CD4-positive, alpha-beta T cell treated with Interferon alpha-2 for 1 hour (primary cell): ENCODE data around the gene UBE4A.
A peak's percentile ranks its signal among the peaks of the same experiment; 100 is the strongest.

Experiments
- DNase-seq, 2 donors: peaks; one replicate each; pipeline ENCODE4 v3.0.0-alpha.2; 2020 to 2022

Gene UBE4A

DNA sequence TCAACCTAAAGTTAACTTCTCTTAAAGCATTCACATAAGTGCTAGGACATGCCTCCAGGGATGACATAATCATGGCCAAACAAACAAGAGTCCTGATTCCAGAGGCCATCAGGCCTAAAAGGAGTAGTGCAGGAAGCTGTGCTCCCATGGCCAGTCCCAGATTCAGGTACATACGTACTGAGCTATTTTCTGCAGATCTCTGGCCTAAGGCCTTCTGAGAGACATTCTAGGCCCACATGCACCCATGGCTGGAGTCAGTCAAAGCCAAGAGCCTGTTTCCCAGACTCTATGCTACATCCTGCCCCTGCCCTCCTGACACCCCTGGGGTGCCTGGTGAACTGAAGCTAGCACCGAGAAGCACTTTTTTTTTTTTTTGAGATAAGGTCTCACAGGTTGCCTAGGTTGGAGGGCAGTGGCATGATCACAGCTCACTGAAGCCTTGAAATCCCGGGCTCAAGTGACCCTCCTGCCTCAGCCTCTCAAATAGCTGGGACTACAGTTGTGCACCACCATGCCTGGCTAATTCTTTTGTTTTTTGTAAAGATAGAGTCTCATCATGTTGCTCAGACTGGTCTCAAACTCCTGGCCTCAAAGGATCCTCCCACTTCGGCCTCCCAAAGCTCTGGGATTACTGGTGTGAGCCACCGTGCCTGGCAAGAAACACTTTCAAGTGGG lies 17.4 kb upstream of the UBE4A start:
- DNase-seq = peak in 1 of 2 donors; percentile 42

DNA sequence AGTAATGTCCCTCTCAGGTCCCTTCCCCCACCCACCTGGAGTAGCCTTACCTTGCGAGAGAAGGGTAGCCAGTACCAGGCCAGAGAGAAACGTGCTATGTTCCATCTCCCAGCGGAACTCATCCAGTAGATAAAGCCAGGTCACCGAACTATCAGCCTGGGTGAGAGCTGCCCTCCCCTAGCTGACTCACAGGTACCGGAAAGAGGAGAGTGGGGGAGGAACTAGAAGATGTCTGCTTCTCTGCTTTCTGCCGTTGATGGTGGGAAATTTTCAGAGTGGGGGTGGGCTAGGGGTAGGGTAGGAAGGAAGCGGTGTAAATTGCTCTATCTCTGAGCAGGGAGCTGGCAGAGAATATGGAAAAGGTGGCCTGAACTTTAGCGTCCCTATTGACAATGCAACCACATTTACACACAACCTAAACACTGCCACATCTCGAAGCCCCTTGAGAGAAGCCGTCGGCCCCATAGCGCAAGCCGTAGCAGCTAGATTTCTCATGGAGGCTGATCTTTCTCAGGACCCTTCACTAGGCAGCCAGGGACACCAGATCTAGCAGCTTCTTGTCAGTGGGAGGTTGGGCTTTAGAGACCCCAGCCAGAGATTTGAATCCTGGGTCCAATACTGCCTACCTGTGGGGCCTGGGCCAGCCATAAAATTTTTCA lies 16.8 kb upstream of the UBE4A start, which contains the start of gene CD3D:
TSS of gene CD3D (minus strand) at position 203 of the 659 bp plus-strand sequence. CDS start at position 105, 98 bp downstream.
- peak; percentile 46 to 79 for DNase-seq

DNA sequence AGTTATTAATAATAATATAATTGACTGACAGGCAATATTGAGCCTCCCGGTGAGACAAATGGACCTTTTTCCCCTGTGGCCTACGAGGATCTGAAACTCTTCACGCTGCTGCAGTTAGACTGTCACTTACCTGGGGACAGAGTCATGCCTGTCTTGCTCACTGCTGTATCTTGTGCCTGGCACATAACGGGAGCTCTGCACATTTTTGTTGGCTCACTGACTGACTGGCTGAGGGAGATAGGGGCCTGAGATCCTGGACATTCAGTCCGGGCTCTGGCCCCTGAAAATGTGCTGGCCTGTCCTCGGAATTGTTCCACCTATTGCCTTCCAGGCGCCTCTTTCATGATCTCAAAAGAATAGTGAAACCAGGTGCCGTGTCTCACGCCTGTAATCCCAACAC lies 16.2 kb upstream of the UBE4A start:
- DNase-seq = peak in 1 of 2 donors; percentile 30

DNA sequence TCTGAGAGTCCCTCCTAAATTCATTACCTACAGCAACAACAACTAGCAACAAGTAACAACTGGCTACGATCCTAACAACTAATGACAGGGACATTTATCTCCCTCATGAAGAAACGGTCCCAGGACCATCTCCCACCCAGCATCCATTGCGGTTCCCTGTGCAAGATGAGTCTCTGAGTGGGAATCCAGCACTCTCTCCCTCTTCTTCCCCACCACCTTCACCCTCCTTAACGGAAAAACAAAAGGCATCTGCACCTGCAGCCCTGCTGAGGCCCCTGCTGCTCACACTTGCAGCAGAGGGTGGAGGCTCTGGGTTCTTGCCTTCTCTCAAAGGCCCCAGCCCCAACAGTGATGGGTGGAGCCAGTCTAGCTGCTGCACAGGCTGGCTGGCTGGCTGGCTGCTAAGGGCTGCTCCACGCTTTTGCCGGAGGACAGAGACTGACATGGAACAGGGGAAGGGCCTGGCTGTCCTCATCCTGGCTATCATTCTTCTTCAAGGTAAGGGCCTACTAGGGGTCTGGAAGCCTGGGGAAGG lies 15.4 kb upstream of the UBE4A start, which contains the start of gene CD3G:
TSS of gene CD3G (plus strand) at position 364 of the 535 bp plus-strand sequence. CDS start at position 444, 80 bp downstream.
- peak; percentile 56 to 76 for DNase-seq

DNA sequence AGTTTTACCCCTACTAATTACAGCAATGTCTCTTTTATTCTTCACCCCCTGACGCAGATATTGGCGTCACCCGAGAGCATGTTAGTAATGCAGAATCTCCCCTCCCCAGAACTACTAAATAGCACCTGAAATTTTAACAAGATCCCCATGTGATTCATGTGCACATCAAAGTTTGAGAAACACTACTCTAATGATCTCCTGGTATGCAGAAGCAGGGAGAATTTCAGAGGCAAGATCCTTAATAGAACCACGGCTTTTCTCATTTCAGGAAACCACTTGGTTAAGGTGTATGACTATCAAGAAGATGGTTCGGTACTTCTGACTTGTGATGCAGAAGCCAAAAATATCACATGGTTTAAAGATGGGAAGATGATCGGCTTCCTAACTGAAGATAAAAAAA lies 9.9 kb upstream of the UBE4A start:
- DNase-seq = no peak

DNA sequence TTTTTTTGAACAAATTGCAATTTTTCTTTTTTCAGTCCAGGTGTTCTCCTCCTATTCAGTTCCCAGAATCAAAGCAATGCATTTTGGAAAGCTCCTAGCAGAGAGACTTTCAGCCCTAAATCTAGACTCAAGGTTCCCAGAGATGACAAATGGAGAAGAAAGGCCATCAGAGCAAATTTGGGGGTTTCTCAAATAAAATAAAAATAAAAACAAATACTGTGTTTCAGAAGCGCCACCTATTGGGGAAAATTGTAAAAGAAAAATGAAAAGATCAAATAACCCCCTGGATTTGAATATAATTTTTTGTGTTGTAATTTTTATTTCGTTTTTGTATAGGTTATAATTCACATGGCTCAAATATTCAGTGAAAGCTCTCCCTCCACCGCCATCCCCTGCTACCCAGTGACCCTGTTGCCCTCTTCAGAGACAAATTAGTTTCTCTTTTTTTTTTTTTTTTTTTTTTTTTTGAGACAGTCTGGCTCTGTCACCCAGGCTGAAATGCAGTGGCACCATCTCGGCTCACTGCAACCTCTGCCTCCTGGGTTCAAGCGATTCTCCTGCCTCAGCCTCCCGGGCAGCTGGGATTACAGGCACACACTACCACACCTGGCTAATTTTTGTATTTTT lies 6.2 kb upstream of the UBE4A start:
- DNase-seq = peak in 1 of 2 donors; percentile 78

DNA sequence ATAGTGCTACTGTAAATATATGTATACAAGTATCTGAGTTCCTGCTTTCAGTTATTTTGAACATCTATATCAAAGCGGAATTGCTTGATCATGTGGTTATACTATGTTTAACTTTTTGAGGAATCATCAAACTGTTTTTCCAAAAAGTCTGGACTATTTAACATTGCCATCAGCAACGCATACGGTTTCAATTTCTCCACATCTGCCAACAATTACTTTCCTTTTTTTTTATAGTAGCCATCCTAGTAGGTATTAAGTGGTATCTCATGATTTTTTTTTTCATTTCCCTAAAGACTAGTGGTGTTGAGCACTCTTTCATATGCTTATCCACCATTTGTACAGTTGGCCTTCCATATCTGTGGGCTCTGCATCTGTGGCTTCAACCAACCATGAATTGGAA lies 1.3 kb upstream of the UBE4A start:
- no peak for DNase-seq

DNA sequence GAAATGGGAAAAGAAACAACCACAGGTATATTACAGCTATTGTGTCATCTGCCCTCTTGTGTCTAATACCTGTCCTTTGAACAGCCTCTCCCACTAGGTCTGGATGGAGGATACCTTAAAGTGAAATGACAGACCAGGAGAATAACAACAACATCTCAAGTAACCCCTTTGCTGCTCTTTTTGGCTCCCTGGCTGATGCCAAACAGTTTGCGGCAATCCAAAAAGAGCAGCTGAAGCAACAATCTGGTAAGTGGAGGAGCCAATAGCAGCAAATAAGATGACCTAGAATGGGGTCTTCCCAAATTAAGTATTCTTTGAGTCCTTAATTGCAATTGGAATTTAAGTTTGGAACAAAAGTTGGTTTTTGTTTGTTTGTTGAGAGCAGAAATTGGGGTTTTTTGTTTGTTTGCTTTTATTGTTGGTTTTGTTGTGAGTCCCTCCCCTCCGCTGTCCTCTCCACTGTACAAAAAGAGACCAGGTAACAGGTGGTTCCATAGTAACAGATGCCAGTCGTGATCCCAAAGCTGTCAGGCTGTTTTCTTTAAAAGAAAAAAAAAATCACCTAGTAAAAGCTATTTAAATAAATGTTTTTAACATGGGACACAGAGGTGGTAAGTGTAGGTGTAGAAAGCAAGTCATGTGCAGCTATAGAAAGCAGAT lies 5.7 kb downstream of the UBE4A start:
- DNase-seq = no peak

DNA sequence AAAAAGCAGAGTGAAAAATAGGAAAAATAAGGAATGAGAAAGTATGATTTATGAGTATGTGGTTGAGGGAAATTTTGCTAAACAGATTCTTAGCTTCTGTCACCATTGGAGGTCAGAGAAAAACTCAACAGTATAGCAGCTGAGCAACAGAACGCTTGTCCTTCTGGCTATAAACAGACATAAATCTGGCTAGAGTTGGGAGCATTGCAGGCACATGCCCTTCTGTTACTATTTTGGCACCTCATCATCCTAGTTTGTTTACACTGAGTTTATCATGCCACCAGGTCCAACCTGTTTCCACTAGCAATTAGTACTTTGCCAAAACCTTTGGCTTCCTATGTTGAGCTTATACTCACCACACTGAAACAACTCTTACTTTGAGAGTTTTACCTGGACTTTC lies 6.9 kb downstream of the UBE4A start:
- DNase-seq = no peak

DNA sequence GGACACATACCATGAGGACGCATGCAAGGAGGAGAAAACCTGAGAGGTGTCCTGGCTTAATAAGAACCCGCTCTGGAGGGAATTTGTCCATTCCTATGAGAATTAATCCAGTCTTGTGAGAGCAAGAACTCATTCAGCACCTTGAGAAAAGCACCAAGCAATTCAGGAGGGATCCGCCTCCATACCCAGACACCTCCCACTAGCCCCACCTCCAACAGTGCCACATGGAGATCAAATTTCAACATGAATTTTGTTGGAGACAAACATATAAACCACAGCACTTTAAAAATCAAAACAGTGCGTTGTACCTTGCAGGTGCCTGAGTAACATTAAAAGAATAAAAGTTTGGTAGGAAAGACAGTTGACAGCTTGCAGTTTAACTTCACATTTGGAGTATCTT lies 11.4 kb downstream of the UBE4A start:
- no peak for DNase-seq

DNA sequence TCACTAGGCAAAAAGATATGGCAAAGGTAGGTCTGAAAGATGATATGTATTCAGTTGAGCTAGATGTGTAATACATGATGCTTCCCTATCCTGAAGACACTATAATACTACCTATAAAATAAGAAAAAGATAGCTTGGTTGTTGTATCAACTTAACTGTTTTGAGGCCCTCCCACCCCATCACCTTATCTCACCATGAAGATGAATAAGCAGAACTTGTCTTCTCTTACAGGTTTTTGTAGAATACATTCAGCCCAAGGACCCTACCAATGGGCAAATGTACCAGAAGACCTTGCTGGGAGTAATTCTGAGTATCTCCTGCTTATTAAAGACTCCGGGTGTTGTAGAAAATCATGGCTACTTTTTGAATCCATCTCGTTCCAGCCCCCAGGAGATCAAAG lies 13.9 kb downstream of the UBE4A start:
- DNase-seq = no peak

DNA sequence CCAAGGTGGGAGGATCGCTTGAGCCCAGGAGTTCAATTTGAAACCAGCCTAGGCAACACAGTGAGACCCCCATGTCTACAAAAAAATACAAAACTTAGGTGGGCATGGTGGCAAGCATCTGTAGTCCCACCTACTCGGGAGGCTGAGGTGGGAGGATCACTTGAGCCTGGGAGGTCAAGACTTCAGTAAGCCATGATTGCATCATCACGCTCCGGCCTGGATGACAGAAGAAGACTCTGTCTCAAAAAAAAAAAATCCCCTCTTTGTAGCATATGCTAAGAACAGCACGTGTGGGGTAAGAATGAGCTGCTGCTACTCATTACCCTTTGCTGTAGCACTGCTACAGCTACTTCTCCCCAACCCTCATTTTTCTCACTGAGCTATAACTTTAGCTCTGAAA lies 14.5 kb downstream of the UBE4A start:
- DNase-seq = no peak

DNA sequence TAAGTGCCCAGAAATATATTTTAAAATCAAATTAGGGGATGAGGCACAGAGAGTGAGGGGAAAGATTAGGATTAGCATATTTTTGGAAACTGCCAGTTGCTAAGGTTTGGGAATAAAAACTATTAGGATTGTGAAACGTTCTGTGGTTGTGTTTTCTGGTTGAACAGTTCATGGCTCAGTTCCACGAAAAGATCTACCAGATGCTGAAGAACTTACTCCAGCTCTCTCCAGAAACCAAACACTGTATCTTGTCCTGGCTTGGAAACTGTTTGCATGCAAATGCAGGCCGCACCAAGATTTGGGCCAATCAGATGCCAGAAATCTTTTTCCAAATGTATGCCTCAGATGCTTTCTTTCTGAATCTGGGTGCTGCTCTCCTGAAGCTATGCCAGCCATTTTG lies 15.3 kb downstream of the UBE4A start:
- DNase-seq = no peak

DNA sequence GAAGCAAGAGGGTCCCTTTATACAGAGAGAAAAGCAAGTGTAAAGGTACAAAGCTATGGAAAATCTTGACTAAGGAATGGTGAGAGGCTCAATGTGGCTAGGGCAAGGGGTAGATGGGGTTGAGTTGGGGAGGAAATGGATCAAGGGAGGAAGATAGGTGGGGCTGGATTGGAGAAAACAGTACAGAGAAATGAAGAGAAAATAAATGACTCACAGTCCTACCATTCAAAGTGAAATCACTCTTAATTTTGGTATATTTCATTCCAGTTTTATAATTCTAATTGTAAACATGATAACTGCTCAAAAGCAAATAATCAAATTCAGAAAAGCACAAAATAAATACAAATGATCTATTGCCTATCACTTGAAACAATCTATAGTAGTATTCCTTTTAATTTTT lies 16.6 kb downstream of the UBE4A start:
- no peak for DNase-seq

DNA sequence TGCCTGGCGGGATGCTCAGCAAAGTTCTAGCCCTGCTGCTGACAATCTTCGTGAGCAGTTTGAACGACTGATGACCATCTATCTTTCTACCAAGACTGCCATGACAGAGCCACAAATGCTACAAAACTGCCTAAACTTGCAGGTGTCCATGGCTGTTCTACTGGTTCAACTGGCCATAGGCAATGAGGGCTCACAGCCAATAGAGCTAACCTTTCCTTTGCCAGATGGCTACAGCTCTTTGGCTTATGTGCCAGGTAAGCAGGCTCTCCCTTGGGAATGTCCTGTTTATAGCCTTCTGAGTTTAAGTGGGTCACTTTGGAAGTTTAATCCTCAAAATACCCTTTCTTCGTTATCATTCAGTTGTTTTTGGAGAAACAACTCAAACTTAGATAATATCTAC lies 20.1 kb downstream of the UBE4A start:
- no peak for DNase-seq

DNA sequence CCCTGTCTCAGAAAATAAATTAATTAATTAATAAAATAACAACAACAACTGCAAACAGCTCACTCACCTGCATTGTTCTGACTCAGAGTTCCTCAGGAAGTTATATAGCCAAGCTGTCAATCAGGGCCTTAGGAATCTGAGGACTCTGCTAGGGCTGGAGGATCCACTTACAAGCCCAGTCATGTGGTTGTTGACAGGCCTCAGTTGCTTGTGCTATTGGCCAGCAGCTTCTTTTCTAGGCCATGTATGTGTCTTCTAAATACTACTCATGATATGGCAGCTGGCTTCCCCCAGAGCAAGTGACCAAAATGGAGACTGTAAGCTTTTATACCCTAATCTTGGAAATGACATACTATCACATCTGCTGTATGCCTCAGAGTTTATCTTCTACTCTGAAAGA lies 21.2 kb downstream of the UBE4A start:
- DNase-seq = no peak

DNA sequence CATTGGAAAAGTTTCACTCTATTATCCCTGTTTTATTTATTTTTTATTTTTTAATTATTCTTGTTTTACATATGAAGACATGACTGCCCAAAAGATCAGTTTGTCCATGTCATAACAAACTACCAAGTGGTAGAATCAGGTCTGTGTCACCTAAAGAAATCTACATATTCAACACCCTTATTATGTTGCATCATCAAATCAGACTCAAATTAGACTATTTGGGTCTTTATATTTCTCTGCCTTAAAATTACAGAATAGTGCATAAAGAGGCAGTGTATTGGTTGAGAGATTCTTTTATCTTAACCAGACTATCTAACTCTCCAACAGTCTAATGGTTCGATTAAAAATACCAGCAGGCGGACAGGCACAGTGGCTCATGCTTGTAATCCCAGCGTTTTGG lies 23.6 kb downstream of the UBE4A start:
- no peak for DNase-seq

DNA sequence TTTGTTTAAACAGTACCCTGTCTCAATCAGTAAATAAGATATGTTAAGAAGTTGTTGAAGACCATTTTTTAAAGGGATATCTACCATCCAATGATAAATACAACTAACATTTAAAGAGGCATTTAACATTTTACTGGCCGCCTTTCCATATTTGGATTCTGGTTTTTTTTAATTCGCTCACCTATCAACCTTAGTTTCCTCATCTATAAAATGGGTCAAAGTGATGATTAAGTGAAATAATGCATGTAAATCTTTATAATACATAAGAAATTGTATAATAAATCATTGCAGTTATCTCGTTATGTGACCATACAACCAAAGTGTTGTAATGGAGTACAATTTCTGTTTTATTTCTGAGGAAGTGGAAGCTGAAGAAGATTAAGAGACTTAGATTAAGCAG lies 24.3 kb downstream of the UBE4A start:
- no peak for DNase-seq

DNA sequence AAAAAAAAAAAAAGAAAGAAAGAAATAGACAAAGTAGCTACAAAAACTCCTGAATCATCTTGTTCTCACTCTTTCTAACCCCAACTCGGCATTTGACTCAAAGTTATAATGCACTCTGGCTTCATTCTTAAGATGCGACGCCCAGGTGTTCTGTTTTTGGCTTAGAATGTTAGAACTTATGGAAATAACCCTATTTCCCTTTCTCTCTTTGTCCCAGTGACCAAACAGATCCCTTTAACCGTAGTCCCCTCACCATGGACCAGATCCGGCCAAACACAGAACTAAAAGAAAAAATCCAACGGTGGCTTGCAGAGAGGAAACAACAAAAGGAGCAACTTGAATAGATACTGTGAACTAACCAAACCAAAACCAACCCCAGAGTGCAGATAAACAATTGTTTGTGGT lies 36.7 kb downstream of the UBE4A start:
- DNase-seq = peak in 1 of 2 donors; percentile 49

DNA sequence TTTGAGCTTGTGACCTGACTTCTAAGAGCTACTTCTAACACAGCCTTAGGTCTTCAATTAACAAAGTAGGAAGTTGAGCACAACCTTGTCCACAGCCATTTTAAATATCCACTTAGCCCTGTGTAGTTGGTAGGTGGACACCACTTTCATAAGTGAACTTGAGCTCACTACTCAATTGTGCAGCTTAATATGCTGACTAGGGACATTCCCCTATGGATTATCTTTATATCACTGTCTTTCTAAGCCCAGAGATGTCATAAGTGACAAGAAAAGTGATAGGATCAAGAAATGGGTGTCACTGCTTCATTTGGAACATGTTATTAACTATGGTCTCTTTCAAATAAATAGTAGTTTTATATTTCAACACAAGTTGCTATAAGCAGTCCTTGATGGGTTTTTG lies 38.0 kb downstream of the UBE4A start:
- no peak for DNase-seq

DNA sequence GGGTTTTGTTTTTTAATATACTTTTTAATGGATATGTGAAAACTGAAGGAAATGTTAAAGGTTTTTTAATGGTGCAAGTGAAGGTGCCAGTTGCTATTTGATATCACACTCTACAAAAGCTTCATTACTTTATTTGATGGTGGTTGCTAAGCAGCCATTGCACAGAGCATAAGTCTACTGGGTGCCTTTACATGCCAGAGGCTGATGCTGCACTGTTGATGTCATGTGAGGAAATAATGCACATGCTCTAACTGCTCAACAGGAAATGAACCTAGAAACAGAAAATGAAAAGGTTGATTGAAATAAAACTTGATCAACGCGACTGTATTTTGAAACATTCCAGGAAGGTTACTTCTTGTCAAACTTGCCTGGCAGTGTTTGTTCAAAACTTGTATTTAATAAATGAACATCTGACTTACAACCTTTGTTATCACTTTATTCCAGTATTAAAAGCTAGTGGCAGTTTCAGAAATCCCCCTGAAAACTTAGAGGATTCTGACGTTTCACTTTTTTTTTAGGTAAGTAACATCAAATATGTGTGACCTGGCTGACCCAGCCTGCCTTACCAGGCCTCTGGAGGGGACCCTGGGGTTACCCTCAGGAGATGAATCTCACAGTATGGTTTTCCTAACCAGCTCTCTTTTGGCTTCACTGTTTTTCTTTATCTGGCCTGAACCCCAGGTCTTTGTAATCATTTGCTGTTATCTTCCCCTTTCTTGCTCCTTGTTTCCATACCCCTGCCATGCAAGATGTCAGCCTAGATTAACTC lies 39.6 kb downstream of the UBE4A start:
- peak; percentile 81 to 90 for DNase-seq

DNA sequence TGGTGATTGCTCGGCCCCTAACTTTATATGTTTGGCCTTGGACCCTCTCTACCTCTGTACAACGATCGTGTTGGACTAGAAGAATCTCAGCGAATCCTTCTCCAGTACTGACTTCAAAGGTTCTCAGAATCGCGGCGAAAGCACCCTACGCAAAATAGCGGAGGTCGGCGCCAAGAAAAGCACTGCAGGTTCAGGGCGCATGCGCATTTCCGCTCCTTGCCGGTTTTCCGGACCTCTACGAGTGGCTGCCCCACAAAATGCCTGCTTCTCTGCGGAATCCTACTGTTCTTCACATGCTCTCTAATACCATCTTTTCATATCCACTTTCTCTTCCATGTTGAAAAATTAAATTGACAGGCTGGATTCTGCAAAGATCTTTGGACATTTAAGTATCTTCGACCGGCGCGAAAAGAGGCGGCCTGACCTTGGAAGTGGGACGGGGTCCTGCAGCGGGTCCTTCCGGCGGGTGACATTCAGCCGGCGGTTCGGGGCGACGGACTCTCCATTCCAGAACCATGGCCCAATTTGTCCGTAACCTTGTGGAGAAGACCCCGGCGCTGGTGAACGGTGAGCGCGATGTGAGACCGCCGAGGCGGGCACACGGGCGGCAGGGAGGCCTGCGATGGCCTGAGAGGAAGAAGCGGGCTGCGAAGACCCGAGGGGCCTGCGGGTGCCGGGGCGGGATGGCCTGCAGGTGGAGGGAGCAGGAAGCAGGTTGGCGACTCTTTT lies 41.9 kb downstream of the UBE4A start, which contains the start of gene ATP5MG:
TSS of gene ATP5MG (plus strand) at position 456 of the 729 bp plus-strand sequence. CDS start at position 516, 60 bp downstream.
- DNase-seq = peak; percentile 92 to 95
